Posterior cingulate gyrus (tissue), 11 donors: Measurements from ENCODE around the gene GRWD1.

ENCODE experiments used
- DNase-seq, 10 donors: peaks; one replicate each; pipeline versions ENCODE4 v3.0.0 to v3.0.0-alpha.2; 2020 to 2021; ENCODE audit warnings: mixed read lengths in 3 of 10
- intact Hi-C: fragments of 100-400 bp; cut with DNase I; formaldehyde crosslinking; loops from one replicate; pipeline ENCODE4 v1.15.1; 2023

GRWD1 gene

GRCh38 chr19:48419158-48419920 lies 26.4 kb upstream of the GRWD1 start:
- intact Hi-C loops: no loop called here
- DNase-seq: peak in 9 of 10 donors; percentile 35 to 92 (median 51)

GRCh38 chr19:48421548-48421947 lies 24.2 kb upstream of the GRWD1 start:
- DNase-seq: peak in 3 of 10 donors; percentile 35 to 69 (median 66)
- intact Hi-C loops: no loop called here

- DNase-seq: peak in 3 of 10 donors; percentile 48 to 76 (median 57)
- intact Hi-C loops: no loop called here
Measured at GRCh38 chr19:48424694-48425219, 21.0 kb upstream of the GRWD1 start.

GRCh38 chr19:48428670-48429069 lies 17.1 kb upstream of the GRWD1 start:
- DNase-seq: no peak
- intact Hi-C loops: no loop called here

GRCh38 chr19:48433337-48433736 lies 12.4 kb upstream of the GRWD1 start:
- intact Hi-C loops: no loop called here
- peak in 1 of 10 donors; percentile 18 for DNase-seq

- DNase-seq: peak in 1 of 10 donors; percentile 23
- intact Hi-C loops: no loop called here
Measured at GRCh38 chr19:48436586-48436985, 9.2 kb upstream of the GRWD1 start.

- DNase-seq: peak in 1 of 10 donors; percentile 75
- intact Hi-C loops: no loop called here
Measured at GRCh38 chr19:48441360-48442050, 4.3 kb upstream of the GRWD1 start.

- DNase-seq: peak in 1 of 10 donors; percentile 59
Measured at GRCh38 chr19:48442116-48443035, 3.4 kb upstream of the GRWD1 start.

GRCh38 chr19:48443256-48443655 lies 2.5 kb upstream of the GRWD1 start:
- intact Hi-C loops: no loop called here
- peak in 1 of 10 donors; percentile 75 for DNase-seq

More at GRCh38 chr19:48442116-48443035, 3.4 kb upstream of the GRWD1 start:
- intact Hi-C loops: no loop called here

- intact Hi-C loops: no loop called here
Measured at GRCh38 chr19:48443731-48444128, 2.1 kb upstream of the GRWD1 start.

GRCh38 chr19:48444129-48444935 lies 1.5 kb upstream of the GRWD1 start:
- peak in 1 of 10 donors; percentile 79 for DNase-seq
- intact Hi-C loops: no loop called here

More at GRCh38 chr19:48443731-48444128, 2.1 kb upstream of the GRWD1 start:
- peak in 1 of 10 donors; percentile 66 for DNase-seq

GRCh38 chr19:48444936-48445200 lies 915 bp upstream of the GRWD1 start:
- intact Hi-C loops: loop anchor here (5.0 kb wide), 1 partner anchor 53 kb away; the partner anchor contains the start of genes GRIN2D and KDELR1
- no peak for DNase-seq

GRCh38 chr19:48445256-48445605 lies 552 bp upstream of the GRWD1 start:
- intact Hi-C loops: loop anchor here (5.0 kb wide), 1 partner anchor 53 kb away; the partner anchor contains the start of genes GRIN2D and KDELR1
- DNase-seq: peak in 3 of 10 donors; percentile 17 to 51 (median 28)

GRCh38 chr19:48446579-48446978 lies 796 bp downstream of the GRWD1 start:
- intact Hi-C loops: loop anchor here (2.0 to 5.0 kb wide), 2 partner anchors 22 to 54 kb away; partner anchors contain the start of genes CYTH2, GRIN2D and KDELR1
- peak in 1 of 10 donors; percentile 24 for DNase-seq

- intact Hi-C loops: loop anchor here (5.0 kb wide), 1 partner anchor 56 kb away; the partner anchor contains the start of genes GRIN2D and KDELR1
- DNase-seq: no peak
Measured at GRCh38 chr19:48448563-48448962, 2.8 kb downstream of the GRWD1 start.

GRCh38 chr19:48450441-48450840 lies 4.7 kb downstream of the GRWD1 start:
- intact Hi-C loops: no loop called here
- peak in 2 of 10 donors; percentile 12 to 76 for DNase-seq

GRCh38 chr19:48450863-48451262 lies 5.1 kb downstream of the GRWD1 start:
- DNase-seq: no peak
- intact Hi-C loops: no loop called here

- no peak for DNase-seq
- intact Hi-C loops: no loop called here
Measured at GRCh38 chr19:48451624-48452023, 5.8 kb downstream of the GRWD1 start.
